ENCODE data around the gene CDCA3.

DNA sequence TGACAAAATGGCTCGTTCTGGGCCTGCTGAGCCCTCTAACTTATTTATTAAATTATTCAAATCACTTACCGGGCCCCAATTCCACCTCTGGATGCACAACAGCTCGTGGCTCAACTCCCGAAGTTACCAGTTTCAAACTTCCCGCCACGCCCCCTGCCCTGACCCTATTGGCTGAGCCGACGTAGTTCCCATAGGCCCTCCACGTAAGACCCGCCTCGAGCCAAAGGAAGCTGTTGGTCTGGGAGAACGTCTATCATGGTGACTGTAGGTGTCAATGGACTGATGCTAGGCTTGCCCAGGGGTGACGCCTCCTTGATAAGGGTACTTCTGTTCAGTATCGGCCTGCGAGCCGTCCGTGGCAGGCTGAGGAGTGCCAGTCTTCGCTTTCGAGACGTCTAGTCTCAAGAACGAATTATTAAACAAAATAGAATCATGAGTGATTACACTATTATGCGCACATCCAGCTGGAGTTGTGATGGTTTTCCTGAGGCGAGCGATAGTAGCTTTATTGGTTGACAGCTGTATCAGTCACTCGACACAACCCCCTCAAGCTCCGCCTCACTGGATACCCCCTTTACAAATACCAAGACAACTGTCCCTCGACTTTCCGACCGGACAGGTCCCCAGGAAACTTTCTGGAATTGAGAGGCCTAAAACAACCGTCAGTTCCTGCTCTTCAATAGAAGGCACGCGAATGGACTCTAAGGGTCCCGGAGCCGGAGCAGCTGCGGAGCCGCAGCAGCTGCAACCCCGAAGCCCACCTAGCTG lies at the start of gene CDCA3:
- peak; percentile 87; the same call in 1 of the 2 replicates for TF ChIP-seq POLR2A (IDR thresholded peaks at IDR 0.05; ENCODE audit: low read depth, low read length)
- peak; percentile 81 for TF ChIP-seq POLR2AphosphoS5 (IDR thresholded peaks at IDR 0.05; ENCODE audit: low read depth, low read length)
- no peak for TF ChIP-seq TAF1 (IDR thresholded peaks at IDR 0.05; ENCODE audit: borderline replicate concordance, low read depth, low read length)

Data from GM12892 (cell line).